Endothelial cell of umbilical vein (primary cell): ENCODE measurements around the gene CLDN12. TPM values are rescaled to one million over a fixed set of nuclear protein-coding genes. Genes with fewer than 3 reads are reported as not detected.

Experiments used
- BruUV-seq: library from RNA; stranded (reverse); fragments of 400-500 nt; replicated peaks from 2 replicates; lab custom pipeline; 2021; lab: Mats Ljungman, UMichigan
- CTCF ChIA-PET: fragments of 300-600, 350-600 bp; sonication (Branson Sonifier 250); formaldehyde crosslinking; loops from one replicate; lab custom pipeline; 2021; ENCODE audit warnings: antibody characterized with exemption, inconsistent platforms; lab: Charles Lee
- POLR2A ChIA-PET: fragments of 300-600, 350-600 bp; sonication (Branson Sonifier 250); formaldehyde crosslinking; loops from one replicate; lab custom pipeline; 2021; ENCODE audit warnings: antibody characterized with exemption, inconsistent platforms; lab: Charles Lee
- DNase-seq: peaks from one replicate; pipeline ENCODE4 v3.0.0-alpha.2; 2011; ENCODE audit warnings: low read depth, low spot score
- FAIRE-seq: peaks from 2 replicates; lab custom pipeline; 2011; peaks lifted over from hg19 to GRCh38; lab: Jason Lieb, UNC
- H2AFZ ChIP-seq: 2 replicates; pipeline ENCODE4 v1.6.0; 2012; ENCODE audit warnings: low read depth, low read length, control low read depth, inconsistent platforms
- H3K27ac ChIP-seq: 2 replicates; pipeline ENCODE4 v1.5.1; 2011; ENCODE audit warnings: low read depth, mild to moderate bottlenecking, control low read depth, low read length, moderate library complexity; ENCODE audit not compliant: insufficient read depth
- H3K27me3 ChIP-seq, 2 experiments: 2 replicates each; pipeline versions ENCODE4 v1.6.0 to v1.6.1; 2011; ENCODE audit warnings: low read length in 2 of 2, mixed read lengths in 1 of 2; ENCODE audit not compliant: control insufficient read depth in 2 of 2, insufficient read depth in 2 of 2
- H3K36me3 ChIP-seq, 2 experiments: 2 replicates in 1 of 2; 3 replicates in 1 of 2; pipeline ENCODE4 v1.5.1; 2011; ENCODE audit warnings: low read length in 2 of 2, mild to moderate bottlenecking in 1 of 2, moderate library complexity in 1 of 2; ENCODE audit not compliant: control insufficient read depth in 2 of 2, insufficient read depth in 2 of 2; ENCODE audit errors: extremely low read depth in 1 of 2
- H3K4me1 ChIP-seq: 3 replicates; pipeline ENCODE4 v1.5.1; 2011; ENCODE audit warnings: mild to moderate bottlenecking, low read length; ENCODE audit not compliant: control insufficient read depth, insufficient read depth; ENCODE audit errors: extremely low read depth
- H3K4me2 ChIP-seq: 2 replicates; pipeline ENCODE4 v1.6.1; 2011; ENCODE audit warnings: low read length, control low read depth, mixed read lengths; ENCODE audit not compliant: insufficient read depth
- H3K4me3 ChIP-seq, 3 experiments: fragments of 200-600 bp in 1 of 3; sonication (generic), shearing (Covaris generic) in 1 of 3; replicated peaks in 1 of 3; 2 replicates each; pipeline ENCODE4 v1.5.1; 2011 to 2016; ENCODE audit warnings: control low read depth in 3 of 3, low read length in 3 of 3, mild to moderate bottlenecking in 2 of 3, inconsistent platforms in 1 of 3, low read depth in 1 of 3, moderate library complexity in 1 of 3; ENCODE audit not compliant: insufficient read depth in 1 of 3
- H3K79me2 ChIP-seq: 2 replicates; pipeline ENCODE4 v1.6.0; 2012; ENCODE audit warnings: low read length, inconsistent platforms; ENCODE audit not compliant: control insufficient read depth, insufficient read depth
- H3K9ac ChIP-seq: replicated peaks from 2 replicates; pipeline ENCODE3; 2011; ENCODE audit warnings: low read length, control low read depth; ENCODE audit not compliant: insufficient read depth; ENCODE audit errors: extremely low read depth
- H3K9me1 ChIP-seq: replicated peaks from 3 replicates; pipeline ENCODE4 v1.6.0; 2011; ENCODE audit warnings: mild to moderate bottlenecking, low read length; ENCODE audit not compliant: control insufficient read depth, insufficient read depth; ENCODE audit errors: extremely low read depth
- H3K9me3 ChIP-seq: replicated peaks from 2 replicates; pipeline ENCODE4 v1.5.1; 2012; ENCODE audit warnings: low read length, inconsistent platforms; ENCODE audit not compliant: control insufficient read depth, insufficient read depth
- H4K20me1 ChIP-seq: replicated peaks from 2 replicates; pipeline ENCODE3; 2011; ENCODE audit warnings: mild to moderate bottlenecking, low read length; ENCODE audit not compliant: control insufficient read depth, insufficient read depth; ENCODE audit errors: extremely low read depth
- EZH2 ChIP-seq: IDR thresholded peaks from 2 replicates; pipeline ENCODE4 v1.6.1; 2012; ENCODE audit warnings: borderline replicate concordance, low read depth, mild to moderate bottlenecking, moderate library complexity, low read length, inconsistent platforms; ENCODE audit not compliant: severe bottlenecking
- FOS ChIP-seq: IDR thresholded peaks from 2 replicates; pipeline ENCODE4 v1.6.1; 2011; ENCODE audit warnings: mild to moderate bottlenecking, low read length, moderate library complexity, borderline replicate concordance; ENCODE audit not compliant: insufficient read depth
- GATA2 ChIP-seq: IDR thresholded peaks from 2 replicates; pipeline ENCODE4 v1.7.0; 2011; ENCODE audit warnings: low read depth, mild to moderate bottlenecking, moderate library complexity, mixed read lengths, low read length; ENCODE audit not compliant: insufficient read length, insufficient read depth
- JUN ChIP-seq: IDR thresholded peaks from 2 replicates; pipeline ENCODE4 v1.6.1; 2011; ENCODE audit warnings: borderline replicate concordance, low read depth; ENCODE audit not compliant: insufficient read length, insufficient read depth
- MYC ChIP-seq: IDR thresholded peaks from one replicate; pipeline ENCODE4 v1.6.1; 2011; ENCODE audit warnings: mild to moderate bottlenecking, low read depth, low read length
- POLR2A ChIP-seq: IDR thresholded peaks from 2 replicates; pipeline ENCODE4 v1.6.1; 2012; ENCODE audit warnings: low read depth, mild to moderate bottlenecking, control low read depth, low read length
- POLR2AphosphoS5 ChIP-seq: IDR thresholded peaks from 2 replicates; pipeline ENCODE4 v1.6.1; 2012; ENCODE audit warnings: low read depth, mild to moderate bottlenecking, control low read depth, low read length, moderate library complexity; ENCODE audit not compliant: insufficient read depth
- dilution Hi-C: fragments of 300-500 bp; cut with MboI; formaldehyde crosslinking; loops from one replicate; pipeline ENCODE4 v1.15.0; 2019; ENCODE audit warnings: low sequenced_read_pairs; ENCODE audit not compliant: extremely low pct_ligation_motif_present
- intact Hi-C: fragments of 100-400 bp; cut with micrococcal nuclease; formaldehyde crosslinking; loops from one replicate; pipeline ENCODE4 v1.10.0; 2022
- polyA plus RNA-seq, 4 experiments: library from polyadenylated mRNA; depleted of rRNA in 3 of 4; stranded (reverse) in 3 of 4; unstranded in 1 of 4; fragments of >200 nt; gene quantifications; 2 replicates each; pipeline versions ENCODE4 v1.2.1 to v1.2.3, GENCODE V29; 2011 to 2012; ENCODE audit warnings: missing spikeins in 1 of 4
- total RNA-seq: library from RNA; stranded (reverse); gene quantifications from 2 replicates; pipeline ENCODE4 v1.2.3, GENCODE V29; 2021
- TF ChIP-seq, protein P1 (sequence below), 2 donors: IDR thresholded peaks; 1 replicate in 1 of 2; 2 replicates in 1 of 2; pipeline ENCODE4 v1.5.1; 2011; ENCODE audit warnings: low read length in 2 of 2, mild to moderate bottlenecking in 2 of 2, moderate library complexity in 2 of 2, control low read depth in 1 of 2, inconsistent platforms in 1 of 2, low read depth in 1 of 2; ENCODE audit not compliant: insufficient read depth in 1 of 2; ENCODE audit errors: extremely low read depth in 1 of 2

The CLDN12 gene
- total and polyA plus RNA-seq, 2 donors (not counting 3 experiments of a cell fraction or from before 2014, with no cell fraction given): 6.1 to 22.7 TPM

DNA sequence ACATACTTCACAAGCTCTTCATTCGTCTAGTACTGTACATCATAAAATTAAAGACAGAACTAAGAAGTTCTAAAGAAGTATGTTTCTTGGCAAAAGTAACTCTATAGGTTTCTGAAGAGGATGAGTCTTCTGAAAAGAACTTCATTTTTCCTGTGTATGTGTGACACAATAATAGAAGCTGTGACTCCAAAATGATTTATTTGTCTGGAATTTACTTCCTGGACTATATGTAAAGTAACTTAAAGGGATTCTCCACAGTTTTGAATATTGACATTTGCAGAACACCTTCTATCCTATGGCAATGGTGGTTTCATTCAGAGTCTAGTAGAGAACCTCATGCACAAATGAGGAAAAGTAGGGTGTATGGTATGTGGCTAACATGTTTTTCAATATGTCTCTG is 19.8 kb upstream of the CLDN12 start:
- dilution Hi-C loops: no loop called here
- peak overlapping the region in 1 of 3 experiments; percentile 6 for H3K4me3 ChIP-seq
- DNase-seq (peak; percentile 52), FAIRE-seq (peak; percentile 75)
- peaks cover 0 to 4% of the 10 kb centered on the region in 2 experiments for H3K36me3 ChIP-seq
- no TSS peak for BruUV-seq
- H3K27me3 ChIP-seq: no peaks in the 10 kb centered on the region
- peaks cover 29% of the 10 kb centered on the region for H3K4me1 ChIP-seq
- intact Hi-C loops: no loop called here
- H3K27ac ChIP-seq: peak overlapping the region; percentile 76
- H3K9me3 ChIP-seq: no peaks in the 10 kb centered on the region
- H3K9ac ChIP-seq: no peak overlapping the region
- no peak overlapping the region for H2AFZ ChIP-seq
- H3K79me2 ChIP-seq: no peaks in the 10 kb centered on the region
- ChIA-PET CTCF (interaction anchor here (0.7 to 0.9 kb wide), 3 partner anchors 9 to 44 kb away, joined by 3 to 4 read pairs (median 4); no protein-coding TSS in a partner anchor), POLR2A (no interaction called here)
- H3K4me2 ChIP-seq: peak overlapping the region; percentile 87
- H4K20me1 ChIP-seq: no peaks in the 10 kb centered on the region
- TF ChIP-seq JUN (peak; percentile 19), GATA2 (no peak), MYC (no peak), POLR2A (no peak), EZH2 (no peak), FOS (peak; percentile 60), POLR2AphosphoS5 (no peak)
- TF ChIP-seq, protein P1, sequence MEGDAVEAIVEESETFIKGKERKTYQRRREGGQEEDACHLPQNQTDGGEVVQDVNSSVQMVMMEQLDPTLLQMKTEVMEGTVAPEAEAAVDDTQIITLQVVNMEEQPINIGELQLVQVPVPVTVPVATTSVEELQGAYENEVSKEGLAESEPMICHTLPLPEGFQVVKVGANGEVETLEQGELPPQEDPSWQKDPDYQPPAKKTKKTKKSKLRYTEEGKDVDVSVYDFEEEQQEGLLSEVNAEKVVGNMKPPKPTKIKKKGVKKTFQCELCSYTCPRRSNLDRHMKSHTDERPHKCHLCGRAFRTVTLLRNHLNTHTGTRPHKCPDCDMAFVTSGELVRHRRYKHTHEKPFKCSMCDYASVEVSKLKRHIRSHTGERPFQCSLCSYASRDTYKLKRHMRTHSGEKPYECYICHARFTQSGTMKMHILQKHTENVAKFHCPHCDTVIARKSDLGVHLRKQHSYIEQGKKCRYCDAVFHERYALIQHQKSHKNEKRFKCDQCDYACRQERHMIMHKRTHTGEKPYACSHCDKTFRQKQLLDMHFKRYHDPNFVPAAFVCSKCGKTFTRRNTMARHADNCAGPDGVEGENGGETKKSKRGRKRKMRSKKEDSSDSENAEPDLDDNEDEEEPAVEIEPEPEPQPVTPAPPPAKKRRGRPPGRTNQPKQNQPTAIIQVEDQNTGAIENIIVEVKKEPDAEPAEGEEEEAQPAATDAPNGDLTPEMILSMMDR (IDR thresholded peaks at IDR 0.05; ENCODE audit: extremely low read depth in 1 of 2, insufficient read depth in 1 of 2, low read depth in 1 of 2, low read length in 2 of 2): no peak
- H3K9me1 ChIP-seq: no peaks in the 10 kb centered on the region
